ENCODE data around the gene KNG1.
"Not testable (repeated sequence)": the region's sequence is repeated elsewhere in the genome, so short reads cannot be mapped to it uniquely, and the experiment has no call there.

The KNG1 gene

GRCh38 chr3:186680869-186681268 is 36.3 kb upstream of the KNG1 start:
- no peak for TF ChIP-seq CTCF (IDR thresholded peaks at IDR 0.05; ENCODE audit: low read depth, low read length)
- DNase-seq (ENCODE audit: extremely low read depth, low read depth) = no peak

GRCh38 chr3:186682812-186683211 is 34.3 kb upstream of the KNG1 start:
- TF ChIP-seq CTCF (IDR thresholded peaks at IDR 0.05; ENCODE audit: low read depth, low read length) = no peak
- no peak for DNase-seq (ENCODE audit: extremely low read depth, low read depth)

GRCh38 chr3:186683979-186684378 is 33.2 kb upstream of the KNG1 start:
- DNase-seq (ENCODE audit: extremely low read depth, low read depth) = no peak
- no peak for TF ChIP-seq CTCF (IDR thresholded peaks at IDR 0.05; ENCODE audit: low read depth, low read length)

- DNase-seq (ENCODE audit: extremely low read depth, low read depth) = not testable (repeated sequence)
Observed at GRCh38 chr3:186686475-186686874, 30.7 kb upstream of the KNG1 start.

GRCh38 chr3:186687120-186687651 is 30.0 kb upstream of the KNG1 start:
- no peak for DNase-seq (ENCODE audit: extremely low read depth, low read depth)
- no peak for TF ChIP-seq CTCF (IDR thresholded peaks at IDR 0.05; ENCODE audit: low read depth, low read length)

- DNase-seq (ENCODE audit: extremely low read depth, low read depth) = not testable (repeated sequence)
Observed at GRCh38 chr3:186690304-186690703, 26.9 kb upstream of the KNG1 start.

- DNase-seq (ENCODE audit: extremely low read depth, low read depth) = no peak
- no peak for TF ChIP-seq CTCF (IDR thresholded peaks at IDR 0.05; ENCODE audit: low read depth, low read length)
Observed at GRCh38 chr3:186691676-186692075, 25.5 kb upstream of the KNG1 start.

GRCh38 chr3:186693843-186694242 is 23.3 kb upstream of the KNG1 start:
- DNase-seq (ENCODE audit: extremely low read depth, low read depth) = no peak
- no peak for TF ChIP-seq CTCF (IDR thresholded peaks at IDR 0.05; ENCODE audit: low read depth, low read length)

Measured in AG09319 (cell line).